Activated T-helper 1 cell treated with anti-CD3 and anti-CD28 coated beads, Interleukin-12 subunit alpha, Interleukin-12 subunit beta, Interleukin-2, Interleukin-4 antibody, amounts not matched to agents 30 ng/mL and 10 ng/mL and 1 ng/mL, durations not matched to agents 14 hours and 24 hours and 36 hours (primary cell): Measurements from ENCODE around the gene ERFE. TPM values are rescaled to one million over a fixed set of nuclear protein-coding genes. Genes with fewer than 3 reads are reported as not detected.

Experiments
- DNase-seq: peaks from one replicate; pipeline ENCODE4 v3.0.0; 2021; ENCODE audit warnings: low spot score
- H3K27ac Mint-ChIP-seq: one replicate; pipeline ENCODE4 v1.8.0; 2021; ENCODE audit warnings: mild to moderate bottlenecking, mixed read lengths
- H3K27me3 Mint-ChIP-seq: one replicate; pipeline ENCODE4 v1.8.0; 2022; ENCODE audit warnings: mild to moderate bottlenecking, moderate library complexity, mixed read lengths; ENCODE audit not compliant: insufficient read depth
- H3K36me3 Mint-ChIP-seq: one replicate; pipeline ENCODE4 v1.8.0; 2021; ENCODE audit warnings: low read depth, mixed read lengths
- H3K4me1 Mint-ChIP-seq: one replicate; pipeline ENCODE4 v1.8.0; 2021; ENCODE audit warnings: low read depth, mixed read lengths
- H3K4me3 Mint-ChIP-seq: one replicate; pipeline ENCODE4 v1.8.0; 2021; ENCODE audit warnings: mild to moderate bottlenecking, moderate library complexity, mixed read lengths
- H3K9me3 Mint-ChIP-seq: one replicate; pipeline ENCODE4 v1.8.0; 2021; ENCODE audit warnings: mixed read lengths
- intact Hi-C: fragments of 100-400 bp; cut with micrococcal nuclease; formaldehyde crosslinking; loops from one replicate; pipeline ENCODE4 v1.15.1; 2024
- total RNA-seq: library from RNA; stranded (reverse); gene quantifications from 2 replicates; pipeline ENCODE4 v1.2.3, GENCODE V29; 2022

The ERFE gene
- total RNA-seq, 1 donor from 2014 or later: not detected

DNA sequence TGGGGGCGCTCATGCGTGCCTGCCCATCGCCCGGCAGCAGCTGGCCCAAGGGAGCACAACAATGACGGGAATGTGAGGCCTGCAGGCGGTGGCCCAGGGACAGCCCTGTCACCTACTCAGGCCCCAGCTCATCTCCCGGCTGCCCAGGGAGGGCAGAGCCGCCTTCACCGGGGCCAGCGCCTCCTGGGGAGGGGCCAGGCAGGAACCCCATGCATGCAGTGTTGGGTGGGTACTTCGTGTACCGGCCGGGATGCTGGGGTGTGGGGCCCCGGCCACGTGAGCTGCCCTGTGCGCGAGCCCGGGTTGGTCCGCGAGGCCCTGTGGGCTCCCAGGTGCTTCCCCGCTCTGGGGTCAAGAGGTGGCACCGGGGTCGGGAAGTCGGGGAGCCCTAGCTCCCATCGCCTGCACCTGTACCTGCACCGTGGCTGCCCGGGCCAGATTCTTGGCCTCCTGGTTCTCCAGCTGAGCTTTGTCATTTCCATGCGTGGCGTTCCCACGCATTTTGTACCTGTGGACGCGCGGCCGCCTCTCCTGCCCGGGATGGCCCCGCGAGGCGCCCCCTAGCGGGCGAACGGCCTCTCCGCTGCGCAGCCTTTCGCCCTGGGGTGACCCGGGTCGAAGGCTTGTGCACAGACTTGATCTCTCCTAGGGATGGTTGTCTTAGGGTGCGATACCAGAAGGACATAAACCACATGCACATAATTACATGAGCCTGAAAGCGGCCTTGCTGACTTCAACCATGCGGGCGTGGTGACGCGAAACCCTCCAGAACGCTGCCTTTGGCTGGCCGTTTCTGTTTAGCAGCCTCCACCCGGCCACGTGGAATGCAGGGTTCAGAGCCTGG lies 19.4 kb upstream of the ERFE start:
- H3K27me3 Mint-ChIP-seq: peaks cover 2% of the 10 kb centered on the region
- intact Hi-C loops: loop anchor here (1.0 to 5.0 kb wide), 2 partner anchors 171 to 282 kb away; partner anchors contain the start of gene RAMP1
- DNase-seq: no peak
- no peak overlapping the region for H3K4me3 Mint-ChIP-seq
- H3K36me3 Mint-ChIP-seq: no peaks in the 10 kb centered on the region
- peaks cover 6% of the 10 kb centered on the region for H3K4me1 Mint-ChIP-seq
- H3K9me3 Mint-ChIP-seq: no peaks in the 10 kb centered on the region
- H3K27ac Mint-ChIP-seq: no peak overlapping the region

DNA sequence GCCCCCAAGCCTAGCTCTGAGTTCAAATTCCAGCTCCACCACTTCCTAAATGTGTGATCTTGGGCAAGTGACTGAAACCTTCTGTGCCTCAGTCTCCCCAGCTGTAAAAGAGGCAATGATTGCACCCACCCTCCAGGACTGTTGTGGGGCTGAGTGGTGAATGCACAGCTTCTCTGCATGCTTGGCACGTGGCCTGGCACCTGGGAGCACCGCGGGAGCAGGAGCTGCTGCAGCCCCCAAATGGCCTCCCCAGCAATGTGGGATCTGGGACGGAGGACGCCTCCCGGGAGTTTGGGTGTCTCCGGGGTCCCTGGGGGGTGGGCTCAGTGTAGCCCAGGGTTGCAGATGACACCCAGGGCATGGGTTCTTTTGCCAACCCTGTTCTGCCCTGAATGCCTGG lies 18.7 kb upstream of the ERFE start:
- intact Hi-C loops: no loop called here
- no peak for DNase-seq
- Mint-ChIP-seq H3K9me3 (no peaks in the 10 kb centered on the region), H3K27me3 (peaks cover 2% of the 10 kb centered on the region), H3K4me3 (no peak overlapping the region), H3K36me3 (no peaks in the 10 kb centered on the region), H3K27ac (no peak overlapping the region), H3K4me1 (peaks cover 6% of the 10 kb centered on the region)

DNA sequence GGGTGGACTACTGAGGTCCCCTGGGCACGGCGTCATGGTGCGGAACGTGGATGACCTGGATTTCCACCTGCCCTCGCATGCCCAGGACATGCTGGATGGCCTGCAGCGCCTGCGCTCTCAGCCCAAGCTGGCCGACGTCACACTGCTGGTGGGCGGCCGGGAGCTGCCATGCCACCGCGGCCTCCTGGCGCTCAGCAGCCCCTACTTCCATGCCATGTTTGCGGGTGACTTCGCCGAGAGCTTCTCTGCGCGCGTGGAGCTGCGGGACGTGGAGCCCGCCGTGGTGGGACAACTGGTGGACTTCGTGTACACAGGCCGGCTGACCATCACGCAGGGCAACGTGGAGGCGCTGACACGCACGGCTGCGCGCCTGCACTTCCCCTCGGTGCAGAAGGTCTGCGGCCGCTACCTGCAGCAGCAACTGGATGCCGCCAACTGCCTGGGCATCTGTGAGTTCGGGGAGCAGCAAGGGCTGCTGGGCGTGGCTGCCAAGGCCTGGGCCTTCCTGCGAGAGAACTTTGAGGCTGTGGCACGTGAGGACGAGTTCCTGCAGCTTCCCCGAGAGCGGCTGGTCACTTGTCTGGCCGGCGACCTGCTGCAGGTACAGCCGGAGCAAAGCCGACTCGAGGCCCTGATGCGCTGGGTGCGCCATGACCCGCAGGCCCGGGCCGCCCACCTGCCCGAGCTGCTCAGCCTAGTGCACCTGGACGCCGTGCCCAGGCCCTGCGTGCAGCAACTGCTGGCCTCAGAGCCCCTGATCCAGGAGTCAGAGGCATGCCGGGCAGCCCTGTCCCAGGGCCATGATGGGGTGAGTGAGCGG lies 17.8 kb upstream of the ERFE start:
- Mint-ChIP-seq H3K9me3 (no peaks in the 10 kb centered on the region), H3K27me3 (peaks cover 2% of the 10 kb centered on the region), H3K27ac (no peak overlapping the region), H3K4me1 (peaks cover 6% of the 10 kb centered on the region), H3K36me3 (no peaks in the 10 kb centered on the region), H3K4me3 (no peak overlapping the region)
- no peak for DNase-seq
- intact Hi-C loops: no loop called here

DNA sequence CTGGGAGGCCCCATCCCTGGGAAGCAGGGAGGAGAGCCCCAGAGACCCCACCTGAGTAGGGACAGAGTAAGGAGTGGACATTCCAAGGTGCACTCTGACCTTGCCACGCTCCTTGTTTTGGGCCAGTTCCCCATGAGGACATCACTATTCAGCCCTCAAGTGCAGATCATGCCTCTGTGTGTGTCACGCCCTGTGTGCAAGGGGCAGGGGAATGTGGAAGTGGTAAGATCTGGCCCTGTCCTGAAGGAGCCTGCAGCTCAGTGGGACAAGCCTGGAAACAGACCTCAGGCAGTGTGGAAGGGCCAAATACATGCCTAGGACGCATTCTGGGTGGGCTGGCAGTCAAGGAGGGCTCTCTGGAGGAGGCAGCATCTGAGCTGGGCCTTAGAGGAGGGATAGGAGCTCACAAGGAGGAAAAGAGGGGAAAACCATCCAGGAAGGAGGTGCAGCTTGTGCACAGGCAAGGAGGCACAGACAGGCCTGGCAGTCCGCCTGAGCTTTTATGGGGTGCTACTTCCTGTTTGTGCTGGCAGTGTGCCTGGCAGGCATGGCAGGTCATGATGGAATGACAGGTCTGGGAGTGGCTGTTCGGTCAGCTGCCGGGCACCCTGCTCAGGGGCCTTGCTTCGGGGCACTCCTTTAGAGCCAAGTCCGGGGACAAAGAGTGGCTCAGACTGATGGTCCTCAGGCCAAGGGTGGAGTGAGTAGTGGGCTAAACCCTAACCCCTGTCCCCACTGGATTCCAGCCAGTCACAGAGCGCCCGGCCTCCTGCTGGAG lies 17.0 kb upstream of the ERFE start:
- H3K36me3 Mint-ChIP-seq: no peaks in the 10 kb centered on the region
- H3K4me1 Mint-ChIP-seq: peaks cover 6% of the 10 kb centered on the region
- H3K27ac Mint-ChIP-seq: no peak overlapping the region
- no peaks in the 10 kb centered on the region for H3K27me3 Mint-ChIP-seq
- no peaks in the 10 kb centered on the region for H3K9me3 Mint-ChIP-seq
- intact Hi-C loops: no loop called here
- DNase-seq: no peak
- H3K4me3 Mint-ChIP-seq: no peak overlapping the region

DNA sequence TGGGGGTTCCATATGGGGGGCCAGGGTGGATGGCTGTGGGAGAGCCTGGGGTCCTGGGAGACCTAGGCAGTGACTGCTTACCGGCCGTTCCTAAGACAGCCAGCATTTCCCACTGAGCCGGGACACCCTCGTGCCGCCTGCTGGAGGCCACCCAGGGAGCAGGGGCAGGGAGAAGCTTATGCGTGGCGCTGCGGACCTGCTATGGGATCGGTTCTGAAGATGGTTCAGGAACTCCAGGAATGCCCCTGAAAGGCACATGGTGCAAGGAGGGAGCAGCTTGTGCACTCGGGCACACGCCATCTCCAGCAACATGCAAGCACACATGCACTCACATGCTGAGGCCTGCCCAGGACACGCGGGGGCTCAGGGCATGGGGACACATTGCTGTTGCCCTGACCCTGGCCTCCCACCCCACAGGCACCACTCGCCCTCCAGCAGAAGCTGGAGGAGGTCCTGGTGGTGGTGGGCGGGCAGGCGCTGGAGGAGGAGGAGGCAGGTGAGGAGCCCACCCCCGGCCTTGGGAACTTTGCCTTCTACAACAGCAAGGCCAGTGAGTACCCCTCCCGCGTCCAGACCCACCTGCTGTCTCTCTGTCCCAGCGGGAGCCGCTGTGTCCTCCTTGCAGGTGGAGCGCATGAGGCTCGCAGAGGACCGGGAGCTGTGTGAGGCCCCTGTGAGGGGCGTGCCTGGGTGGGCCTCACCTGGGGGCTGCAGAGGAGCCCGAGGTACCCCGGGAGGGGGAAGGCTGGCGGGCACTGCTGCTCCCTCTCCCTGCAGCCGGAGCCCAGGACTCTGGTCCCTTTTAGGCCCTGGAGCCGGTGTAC lies 16.2 kb upstream of the ERFE start:
- no peaks in the 10 kb centered on the region for H3K27me3 Mint-ChIP-seq
- H3K4me1 Mint-ChIP-seq: peaks cover 6% of the 10 kb centered on the region
- DNase-seq: no peak
- no peaks in the 10 kb centered on the region for H3K9me3 Mint-ChIP-seq
- H3K4me3 Mint-ChIP-seq: no peak overlapping the region
- H3K27ac Mint-ChIP-seq: no peak overlapping the region
- intact Hi-C loops: no loop called here
- H3K36me3 Mint-ChIP-seq: no peaks in the 10 kb centered on the region

DNA sequence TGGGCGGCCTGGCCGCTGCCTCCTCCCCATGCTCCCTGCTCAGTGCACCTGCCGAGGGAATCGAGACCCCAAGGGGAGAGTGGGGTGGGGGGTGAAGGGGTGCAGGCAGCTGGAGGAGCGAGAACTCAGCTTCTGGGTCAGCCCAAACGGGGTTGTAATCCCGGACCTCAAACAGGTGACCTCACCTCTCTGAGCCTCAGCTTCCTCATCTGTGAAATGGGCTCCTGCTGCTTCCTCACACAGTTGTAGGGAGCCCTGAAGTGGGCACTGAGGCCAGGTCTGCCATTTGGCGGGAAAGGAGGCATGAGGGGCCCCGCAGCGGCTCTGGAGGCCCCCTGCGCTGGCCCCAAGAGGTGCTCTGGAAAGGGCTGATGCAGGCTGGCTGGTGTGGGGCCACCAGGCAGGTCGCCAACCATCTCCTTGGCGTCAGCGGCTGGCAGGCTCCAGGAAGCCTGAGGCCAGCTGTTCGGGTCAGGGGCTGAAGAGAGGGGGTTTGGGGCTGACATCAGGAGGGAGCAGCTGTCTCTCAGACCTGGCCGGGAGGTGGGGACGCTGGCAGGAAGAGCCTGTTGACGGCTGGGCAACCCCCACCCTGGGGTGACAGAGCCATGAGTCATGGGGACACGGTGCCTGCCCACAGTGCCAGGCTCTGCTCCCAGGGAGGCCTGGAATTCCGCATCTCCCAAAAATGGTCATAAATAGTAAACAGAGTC lies 15.4 kb upstream of the ERFE start:
- intact Hi-C loops: no loop called here
- H3K4me3 Mint-ChIP-seq: no peak overlapping the region
- no peaks in the 10 kb centered on the region for H3K27me3 Mint-ChIP-seq
- H3K4me1 Mint-ChIP-seq: peaks cover 6% of the 10 kb centered on the region
- no peak overlapping the region for H3K27ac Mint-ChIP-seq
- no peaks in the 10 kb centered on the region for H3K36me3 Mint-ChIP-seq
- no peak for DNase-seq
- H3K9me3 Mint-ChIP-seq: no peaks in the 10 kb centered on the region

DNA sequence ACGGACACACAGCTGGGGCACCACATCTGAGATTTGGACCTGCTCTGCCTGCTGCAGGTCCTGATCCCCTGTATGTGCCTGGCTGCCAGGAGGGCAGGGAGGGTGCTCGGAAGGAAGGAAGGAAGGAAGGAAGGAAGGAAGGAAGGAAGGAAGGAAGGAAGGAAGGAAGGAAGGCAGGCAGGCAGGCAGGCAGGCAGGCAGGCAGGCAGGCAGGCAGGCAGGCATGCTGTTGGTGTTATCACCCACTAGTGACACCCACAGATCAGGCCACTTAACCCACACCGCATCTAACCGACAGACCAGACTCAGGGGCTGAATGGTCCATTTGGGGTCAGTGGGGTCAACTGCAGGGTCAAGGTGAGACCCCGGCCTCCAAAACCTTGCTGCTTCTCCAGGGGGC lies 14.5 kb upstream of the ERFE start:
- no peaks in the 10 kb centered on the region for H3K9me3 Mint-ChIP-seq
- DNase-seq: no peak
- H3K27ac Mint-ChIP-seq: no peak overlapping the region
- intact Hi-C loops: no loop called here
- peaks cover 6% of the 10 kb centered on the region for H3K4me1 Mint-ChIP-seq
- no peak overlapping the region for H3K4me3 Mint-ChIP-seq
- no peaks in the 10 kb centered on the region for H3K36me3 Mint-ChIP-seq
- H3K27me3 Mint-ChIP-seq: no peaks in the 10 kb centered on the region

DNA sequence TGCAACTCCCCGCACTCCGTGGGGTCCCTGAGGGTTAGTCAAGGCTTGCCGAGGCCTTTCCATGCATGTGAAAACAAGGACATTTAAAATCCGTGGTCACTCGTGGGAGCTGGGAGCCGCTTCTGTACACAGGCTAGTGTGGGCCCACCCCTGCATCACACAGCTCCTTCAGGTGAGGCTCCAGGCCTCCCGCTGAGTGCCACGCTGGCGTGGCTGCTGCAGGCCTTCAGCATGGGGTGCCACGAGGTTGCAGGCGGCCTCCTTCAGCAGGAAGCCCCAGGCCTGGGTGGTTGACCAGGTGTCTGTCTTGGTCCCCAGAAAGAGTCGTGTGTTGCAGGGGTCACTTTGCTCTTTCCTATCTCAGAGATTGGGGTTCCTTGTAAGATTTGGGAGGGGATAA lies 13.7 kb upstream of the ERFE start:
- Mint-ChIP-seq H3K27ac (no peak overlapping the region), H3K27me3 (no peaks in the 10 kb centered on the region), H3K9me3 (no peaks in the 10 kb centered on the region), H3K36me3 (no peaks in the 10 kb centered on the region), H3K4me3 (no peak overlapping the region), H3K4me1 (peaks cover 6% of the 10 kb centered on the region)
- DNase-seq: no peak
- intact Hi-C loops: no loop called here

DNA sequence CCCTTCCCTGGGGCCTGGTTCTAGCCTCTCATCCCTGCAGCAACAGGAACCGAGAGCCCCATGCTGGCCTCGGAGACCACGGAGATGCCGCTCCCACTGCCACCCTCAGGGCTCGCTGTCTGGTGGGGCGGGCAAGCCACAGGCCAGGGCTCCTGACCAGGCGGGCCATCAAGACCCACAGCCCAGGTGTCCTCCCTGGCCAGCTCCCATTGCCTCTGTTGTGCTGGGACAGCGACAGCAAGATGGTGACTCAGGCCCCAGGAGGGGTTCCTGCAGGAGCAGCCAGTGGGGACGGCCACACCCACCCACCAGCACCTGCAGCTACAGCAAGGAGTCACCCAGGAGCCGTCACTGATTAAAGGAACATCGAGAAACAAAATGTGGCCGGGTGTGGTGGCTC lies 12.9 kb upstream of the ERFE start:
- H3K27me3 Mint-ChIP-seq: no peaks in the 10 kb centered on the region
- H3K27ac Mint-ChIP-seq: no peak overlapping the region
- intact Hi-C loops: no loop called here
- DNase-seq: no peak
- no peaks in the 10 kb centered on the region for H3K36me3 Mint-ChIP-seq
- H3K9me3 Mint-ChIP-seq: no peaks in the 10 kb centered on the region
- H3K4me1 Mint-ChIP-seq: peaks cover 6% of the 10 kb centered on the region
- no peak overlapping the region for H3K4me3 Mint-ChIP-seq

DNA sequence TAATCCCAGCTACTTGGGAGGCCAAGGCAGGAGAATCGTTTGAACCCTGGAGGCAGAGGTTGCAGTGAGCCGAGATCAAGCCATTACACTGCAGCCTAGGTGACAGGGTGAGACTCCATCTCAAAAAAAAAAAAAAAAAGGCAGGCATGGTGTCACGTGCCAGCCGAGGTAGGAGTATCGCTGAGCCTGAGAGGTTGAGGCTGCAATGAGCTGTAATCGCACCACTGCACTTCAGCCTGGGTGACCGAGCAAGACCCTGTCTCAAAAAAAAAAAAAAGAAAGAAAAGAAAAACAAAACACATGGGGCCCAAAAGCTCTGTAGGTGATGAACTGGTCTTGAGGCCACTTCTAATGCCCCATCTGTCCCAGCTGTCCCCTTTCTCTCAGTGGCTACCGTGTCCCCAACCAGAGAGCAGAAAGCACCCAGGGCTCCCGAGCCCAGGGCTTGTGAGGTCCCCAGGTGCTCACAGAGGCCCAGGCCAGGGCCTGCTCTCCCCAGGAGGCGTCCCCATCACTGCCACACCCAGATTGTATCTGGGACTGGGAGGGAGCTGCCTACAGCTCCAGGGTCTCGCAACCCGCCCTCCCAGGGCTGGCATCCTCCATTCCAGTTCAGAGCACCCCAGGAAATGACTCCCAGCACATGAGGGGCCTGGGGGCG lies 11.8 kb upstream of the ERFE start:
- Mint-ChIP-seq H3K4me1 (no peaks in the 10 kb centered on the region), H3K36me3 (no peaks in the 10 kb centered on the region), H3K9me3 (no peaks in the 10 kb centered on the region), H3K4me3 (no peak overlapping the region), H3K27ac (no peak overlapping the region), H3K27me3 (no peaks in the 10 kb centered on the region)
- no peak for DNase-seq
- intact Hi-C loops: no loop called here

DNA sequence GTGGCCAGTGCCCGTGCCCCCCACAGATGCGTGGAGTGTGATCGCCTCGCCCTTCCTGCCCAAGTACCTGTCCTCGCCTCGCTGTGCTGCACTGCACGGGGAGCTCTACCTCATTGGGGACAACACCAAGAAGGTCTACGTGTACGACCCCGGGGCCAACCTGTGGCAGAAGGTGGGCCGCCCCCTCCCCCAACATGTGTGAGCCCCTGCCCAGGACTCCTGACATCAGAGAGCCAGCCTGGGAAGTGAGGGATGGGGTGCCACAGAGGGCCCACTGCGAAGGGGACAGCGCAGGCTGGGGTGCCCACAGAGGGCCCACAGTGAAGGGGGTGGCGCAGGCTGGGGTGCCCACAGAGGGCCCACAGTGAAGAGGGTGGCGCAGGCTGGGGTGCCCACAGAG lies 9.8 kb upstream of the ERFE start:
- H3K27ac Mint-ChIP-seq: no peak overlapping the region
- H3K9me3 Mint-ChIP-seq: no peaks in the 10 kb centered on the region
- H3K4me3 Mint-ChIP-seq: no peak overlapping the region
- H3K36me3 Mint-ChIP-seq: no peaks in the 10 kb centered on the region
- intact Hi-C loops: no loop called here
- no peak for DNase-seq
- no peaks in the 10 kb centered on the region for H3K4me1 Mint-ChIP-seq
- H3K27me3 Mint-ChIP-seq: no peaks in the 10 kb centered on the region
